Skeletal muscle satellite cell (primary cell): ENCODE results near the gene NRBF2.
A peak's percentile ranks its signal among the peaks of the same experiment; 100 is the strongest.

Source experiments
- H3K27me3 ChIP-seq: 2 replicates; pipeline ENCODE4 v1.7.0; 2013; ENCODE audit warnings: low read length; ENCODE audit not compliant: control insufficient read depth, insufficient read depth
- H3K36me3 ChIP-seq: 2 replicates; pipeline ENCODE4 v1.7.0; 2013; ENCODE audit warnings: mild to moderate bottlenecking, control low read depth, low read length; ENCODE audit not compliant: insufficient read depth
- H3K4me1 ChIP-seq: 2 replicates; pipeline ENCODE4 v1.7.0; 2013; ENCODE audit warnings: low read length; ENCODE audit not compliant: control insufficient read depth, insufficient read depth
- H3K4me2 ChIP-seq: 2 replicates; pipeline ENCODE4 v1.7.0; 2013; ENCODE audit warnings: mild to moderate bottlenecking, low read length
- H3K4me3 ChIP-seq: 2 replicates; pipeline ENCODE4 v1.7.0; 2013; ENCODE audit warnings: low read length
- H3K9ac ChIP-seq: 2 replicates; pipeline ENCODE4 v1.7.0; 2013; ENCODE audit warnings: mild to moderate bottlenecking, low read depth, low read length, moderate library complexity
- H3K9me3 ChIP-seq: replicated peaks from 2 replicates; pipeline ENCODE4 v1.7.0; 2013; ENCODE audit warnings: mild to moderate bottlenecking, control low read depth, low read length

NRBF2 gene

DNA sequence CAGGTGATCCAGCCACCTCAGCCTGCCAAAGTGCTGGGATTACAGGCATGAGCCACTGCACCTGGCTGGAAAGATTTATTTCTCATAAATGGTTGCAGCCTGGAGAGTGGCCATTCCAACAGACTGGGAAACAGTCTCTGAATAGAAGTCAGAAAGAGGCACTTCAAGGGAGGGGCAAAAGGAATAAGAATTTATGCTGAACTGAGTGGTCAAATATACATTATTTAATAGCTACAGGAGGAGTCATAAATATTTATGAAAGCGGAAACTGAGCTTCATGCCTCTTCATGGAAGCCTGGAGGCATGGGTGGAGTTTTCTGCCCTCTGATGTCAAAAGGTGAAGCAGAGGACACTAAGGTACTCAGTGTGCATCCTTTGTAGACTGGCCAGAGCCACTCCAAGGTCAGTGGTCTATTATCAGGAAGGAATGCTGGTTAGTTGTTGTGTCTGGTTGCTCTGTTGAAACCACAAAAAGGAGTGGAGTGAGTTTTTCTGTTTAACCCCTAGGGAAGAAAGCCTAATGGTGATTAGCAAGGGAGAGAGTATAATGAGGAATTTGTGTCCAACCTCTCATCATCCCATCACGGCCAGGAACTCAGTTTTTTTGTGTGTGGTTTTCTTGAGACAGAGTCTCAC, 9.3 kb upstream of the NRBF2 start:
- Histone ChIP-seq H3K4me2 (no peak overlapping the region), H3K4me1 (peaks cover 10% of the 10 kb centered on the region), H3K4me3 (no peak overlapping the region), H3K9ac (no peak overlapping the region), H3K27me3 (no peaks in the 10 kb centered on the region), H3K9me3 (no peaks in the 10 kb centered on the region), H3K36me3 (no peaks in the 10 kb centered on the region)

DNA sequence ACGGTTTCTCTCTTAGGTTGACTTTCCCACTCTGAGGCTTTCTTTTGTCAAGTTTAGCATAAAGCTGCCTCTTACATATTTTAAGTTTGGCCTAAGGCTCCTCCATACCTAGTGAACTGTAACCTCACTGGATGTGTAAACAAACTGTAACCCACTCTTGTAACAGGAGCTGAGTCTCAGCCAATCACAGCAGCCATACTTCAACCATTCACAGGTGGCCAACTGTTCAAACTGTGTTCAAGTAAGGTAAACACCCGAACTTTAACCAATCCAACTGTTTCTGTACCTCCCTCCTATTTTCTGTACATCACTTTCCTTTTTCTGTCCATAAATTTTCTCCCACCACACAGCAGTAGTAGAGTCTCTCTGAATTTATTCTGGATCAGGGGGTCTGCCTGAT, 7.7 kb upstream of the NRBF2 start:
- Histone ChIP-seq H3K4me1 (peaks cover 7% of the 10 kb centered on the region), H3K9ac (no peak overlapping the region), H3K36me3 (no peaks in the 10 kb centered on the region), H3K27me3 (no peaks in the 10 kb centered on the region), H3K4me3 (no peak overlapping the region), H3K4me2 (no peak overlapping the region), H3K9me3 (no peaks in the 10 kb centered on the region)

DNA sequence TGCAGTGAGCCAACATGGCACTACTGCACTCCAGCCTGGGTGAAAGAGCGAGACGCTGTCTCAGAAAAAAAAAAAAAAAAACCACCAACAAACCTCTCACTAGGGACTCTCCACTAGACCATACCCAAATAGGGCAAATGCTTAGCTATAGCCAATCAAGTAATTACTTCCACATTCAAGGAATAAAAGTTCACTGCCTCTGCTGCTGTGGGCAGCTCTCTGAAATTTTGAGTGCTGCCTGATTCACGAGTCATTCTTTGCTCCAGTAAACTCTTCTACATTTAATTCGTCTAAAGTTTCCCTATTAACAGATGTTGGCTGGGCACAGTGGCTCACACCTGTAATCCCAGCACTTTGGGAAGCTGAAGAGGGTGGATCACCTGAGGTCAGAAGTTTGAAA, 4.7 kb upstream of the NRBF2 start:
- Histone ChIP-seq H3K4me2 (no peak overlapping the region), H3K27me3 (no peaks in the 10 kb centered on the region), H3K9me3 (no peaks in the 10 kb centered on the region), H3K36me3 (no peaks in the 10 kb centered on the region), H3K4me1 (peaks cover 5% of the 10 kb centered on the region), H3K4me3 (no peak overlapping the region), H3K9ac (no peak overlapping the region)

DNA sequence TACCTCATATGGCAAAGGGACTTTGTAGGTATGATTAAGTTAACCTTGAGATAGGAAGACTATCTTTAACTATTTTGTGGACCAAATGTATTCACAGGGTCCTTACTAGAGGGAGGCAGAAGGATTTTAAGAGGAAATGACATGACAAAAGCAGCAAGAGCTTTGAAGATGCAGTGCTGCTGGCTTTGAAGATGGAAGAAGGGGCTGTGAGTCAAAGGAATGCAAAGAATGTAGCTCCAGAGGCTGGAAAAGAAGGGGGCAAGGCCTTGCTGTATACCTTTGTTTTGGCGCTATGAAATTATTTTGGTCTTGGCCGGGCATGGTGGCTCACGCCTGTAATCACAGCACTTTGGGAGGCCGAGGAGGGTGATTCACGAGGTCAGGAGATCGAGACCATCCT, 3.2 kb upstream of the NRBF2 start:
- no peaks in the 10 kb centered on the region for H3K9me3 ChIP-seq
- no peaks in the 10 kb centered on the region for H3K27me3 ChIP-seq
- H3K4me3 ChIP-seq: no peak overlapping the region
- no peak overlapping the region for H3K4me2 ChIP-seq
- no peaks in the 10 kb centered on the region for H3K36me3 ChIP-seq
- no peak overlapping the region for H3K9ac ChIP-seq
- H3K4me1 ChIP-seq: peaks cover 5% of the 10 kb centered on the region

DNA sequence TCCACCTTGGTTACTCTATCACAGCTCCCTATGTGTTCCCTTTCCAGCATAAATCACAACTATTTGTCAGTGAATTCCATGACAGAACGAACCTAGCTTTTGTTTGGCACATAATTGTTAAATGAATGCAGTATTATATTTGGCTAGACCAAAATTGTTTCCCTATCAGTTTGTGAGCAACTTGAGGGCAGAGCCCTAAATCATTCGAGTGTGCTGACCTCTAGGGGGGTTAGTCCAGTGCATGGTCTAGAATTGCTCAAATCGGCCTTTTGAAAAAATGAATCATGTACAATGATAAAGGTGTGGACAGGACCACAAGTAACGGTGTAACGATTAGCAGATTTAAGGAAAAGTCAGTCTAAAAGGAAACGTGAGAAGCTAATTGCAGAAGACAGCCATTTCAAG, 475 bp upstream of the NRBF2 start:
- Histone ChIP-seq H3K27me3 (no peaks in the 10 kb centered on the region), H3K9me3 (no peaks in the 10 kb centered on the region), H3K9ac (peak overlapping the region; percentile 17), H3K4me1 (peaks cover 5% of the 10 kb centered on the region), H3K4me2 (peak overlapping the region; percentile 81), H3K36me3 (no peaks in the 10 kb centered on the region), H3K4me3 (peak overlapping the region; percentile 92)

DNA sequence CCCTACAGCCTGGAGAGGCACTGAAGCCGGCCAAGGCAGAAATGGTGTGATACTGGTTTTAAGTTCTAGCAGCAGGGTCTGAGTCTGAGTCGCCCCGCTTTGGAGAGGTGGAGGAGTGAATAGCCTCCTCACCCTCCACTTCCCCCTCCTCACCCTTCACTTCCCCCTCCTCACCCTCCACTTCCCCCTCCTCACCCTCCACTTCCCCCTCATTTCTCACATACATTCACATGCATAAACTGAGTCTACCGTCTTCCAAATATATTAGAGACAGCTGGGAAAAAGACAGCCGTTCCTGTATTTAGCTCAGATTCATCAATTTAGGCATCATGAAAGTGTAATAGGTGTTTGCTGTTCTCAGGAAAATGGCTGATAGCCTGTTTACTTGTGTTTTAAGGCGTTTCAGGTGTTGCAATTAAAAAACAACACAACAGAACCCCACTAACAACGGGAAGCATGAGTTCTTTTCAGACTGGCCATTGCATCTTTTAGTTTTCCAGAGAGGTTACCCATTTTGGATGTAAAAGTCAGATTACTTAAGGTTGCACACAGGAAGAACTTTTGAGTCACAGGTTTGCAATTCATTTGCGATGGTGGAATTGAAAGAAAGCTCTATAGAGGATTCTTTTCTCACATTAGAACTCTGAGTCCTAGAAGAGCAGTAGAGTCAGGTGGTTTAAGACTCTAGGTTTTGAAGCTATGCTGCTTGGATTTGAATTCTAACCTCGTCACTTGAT, 861 bp downstream of the NRBF2 start:
- no peaks in the 10 kb centered on the region for H3K27me3 ChIP-seq
- H3K9me3 ChIP-seq: no peaks in the 10 kb centered on the region
- peak overlapping the region; percentile 92 for H3K4me3 ChIP-seq
- peaks cover 5% of the 10 kb centered on the region for H3K4me1 ChIP-seq
- peak overlapping the region; percentile 85 for H3K4me2 ChIP-seq
- H3K36me3 ChIP-seq: no peaks in the 10 kb centered on the region
- peak overlapping the region; percentile 98 for H3K9ac ChIP-seq

DNA sequence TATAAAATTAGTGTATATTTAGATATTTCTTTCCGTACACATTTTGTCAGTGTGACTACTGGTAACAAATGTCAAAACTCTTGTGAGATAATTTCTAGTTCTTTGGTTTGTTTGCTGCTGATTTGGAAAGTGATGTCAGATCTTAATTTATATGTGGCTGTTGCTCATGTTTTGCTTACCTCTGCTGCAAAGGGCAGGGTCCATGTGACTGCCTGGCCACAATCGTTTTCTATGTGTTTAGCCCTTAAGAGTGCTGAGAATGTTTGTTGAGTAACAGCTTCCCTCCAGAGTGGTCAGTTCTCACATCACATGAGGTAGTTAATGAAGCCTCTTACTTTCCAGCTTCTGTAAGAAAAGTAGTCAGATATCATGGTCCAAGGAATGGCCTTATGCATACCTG, 4.2 kb downstream of the NRBF2 start:
- H3K9ac ChIP-seq: no peak overlapping the region
- H3K4me1 ChIP-seq: peaks cover 5% of the 10 kb centered on the region

DNA sequence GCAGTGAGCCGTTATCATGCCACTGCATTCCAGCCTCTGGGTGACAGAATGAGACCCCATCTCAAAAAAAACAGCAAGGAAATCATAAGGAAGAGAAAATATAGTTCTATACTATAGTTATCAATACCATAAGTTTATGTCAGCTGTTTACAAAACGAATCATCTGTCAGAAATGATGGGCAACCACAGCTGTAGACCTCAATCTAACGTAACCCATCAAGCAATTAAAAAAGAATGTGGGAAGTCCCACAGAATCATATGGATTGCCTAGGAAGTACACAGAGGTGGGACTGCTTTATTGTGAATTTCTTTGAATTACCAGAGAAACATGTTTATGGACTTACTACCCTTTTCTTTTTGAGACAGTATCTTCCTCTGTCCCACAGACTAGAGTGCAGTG, 6.9 kb downstream of the NRBF2 start:
- Histone ChIP-seq H3K9ac (no peak overlapping the region), H3K4me3 (no peak overlapping the region), H3K4me2 (no peak overlapping the region), H3K9me3 (no peaks in the 10 kb centered on the region), H3K27me3 (no peaks in the 10 kb centered on the region), H3K36me3 (no peaks in the 10 kb centered on the region), H3K4me1 (no peaks in the 10 kb centered on the region)

More for the DNA sequence above, 4.2 kb downstream of the NRBF2 start:
- no peaks in the 10 kb centered on the region for H3K27me3 ChIP-seq
- no peaks in the 10 kb centered on the region for H3K36me3 ChIP-seq
- H3K9me3 ChIP-seq: no peaks in the 10 kb centered on the region
- H3K4me2 ChIP-seq: no peak overlapping the region
- no peak overlapping the region for H3K4me3 ChIP-seq

DNA sequence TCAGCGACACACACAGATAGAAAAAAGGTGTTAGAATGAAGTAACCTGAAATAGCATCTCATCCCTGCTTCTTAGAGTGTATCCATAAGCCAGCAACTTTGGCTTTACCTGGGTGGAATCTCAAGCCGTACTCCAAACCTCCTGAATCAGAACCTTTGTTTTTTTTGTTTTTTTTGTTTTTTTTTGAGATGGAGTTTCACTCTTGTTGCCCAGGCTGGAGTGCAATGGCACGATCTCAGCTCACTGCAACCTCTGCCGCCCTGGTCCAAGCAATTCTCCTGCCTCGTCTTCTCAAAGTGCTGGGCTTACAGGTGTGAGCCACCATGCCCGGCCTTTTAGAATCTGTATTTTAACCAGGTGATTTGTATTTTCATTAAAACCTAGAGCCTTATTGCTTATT, 9.0 kb downstream of the NRBF2 start:
- Histone ChIP-seq H3K36me3 (no peaks in the 10 kb centered on the region), H3K4me1 (peaks cover 4% of the 10 kb centered on the region), H3K27me3 (no peaks in the 10 kb centered on the region)

DNA sequence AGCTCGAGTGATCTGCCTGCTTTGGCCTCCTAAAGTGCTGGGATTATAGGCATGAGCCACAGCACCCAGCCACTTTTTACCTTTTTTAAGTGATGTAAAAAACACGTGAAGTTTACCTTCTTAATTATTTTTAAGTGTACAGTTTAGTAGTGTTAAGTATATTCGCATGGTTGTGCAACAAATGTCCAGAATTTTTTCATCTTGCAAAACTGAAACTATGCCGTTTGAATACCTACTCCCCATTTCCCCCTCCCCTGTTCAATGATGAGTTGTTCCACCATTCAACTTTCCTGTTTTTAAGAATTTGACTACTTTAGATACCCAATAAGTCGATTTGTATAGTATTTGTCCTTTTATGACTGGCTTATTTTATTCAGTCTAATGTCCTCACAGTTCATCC, 10.9 kb downstream of the NRBF2 start:
- H3K36me3 ChIP-seq: peaks cover 2% of the 10 kb centered on the region
- H3K4me1 ChIP-seq: peaks cover 4% of the 10 kb centered on the region
- H3K4me3 ChIP-seq: no peak overlapping the region
- no peaks in the 10 kb centered on the region for H3K9me3 ChIP-seq
- H3K4me2 ChIP-seq: no peak overlapping the region
- H3K9ac ChIP-seq: no peak overlapping the region
- H3K27me3 ChIP-seq: no peaks in the 10 kb centered on the region

More for the DNA sequence above, 9.0 kb downstream of the NRBF2 start:
- Histone ChIP-seq H3K9ac (no peak overlapping the region), H3K4me2 (no peak overlapping the region), H3K4me3 (no peak overlapping the region), H3K9me3 (no peaks in the 10 kb centered on the region)

DNA sequence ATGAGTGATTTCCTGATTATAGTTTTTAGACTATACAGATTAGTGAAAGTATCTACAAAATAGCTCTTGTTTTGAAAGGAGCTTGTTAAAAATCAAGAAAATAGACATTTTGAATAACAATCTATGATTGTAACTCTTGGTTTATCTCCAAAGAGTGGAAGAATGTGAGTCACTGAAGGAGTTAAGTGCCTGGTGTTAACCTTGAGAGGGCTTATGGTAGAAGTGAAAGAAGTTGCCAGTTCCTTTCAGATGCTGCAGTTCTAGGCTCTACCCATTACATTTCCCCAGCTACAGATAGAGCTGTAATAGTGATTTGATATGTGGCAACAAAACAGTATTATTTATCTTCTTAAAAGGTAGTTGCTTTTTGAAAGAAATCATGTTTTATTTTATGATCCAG, 12.7 kb downstream of the NRBF2 start:
- H3K4me1 ChIP-seq: peaks cover 4% of the 10 kb centered on the region
- H3K4me2 ChIP-seq: peak overlapping the region; percentile 23
- no peaks in the 10 kb centered on the region for H3K27me3 ChIP-seq
- H3K36me3 ChIP-seq: peaks cover 9% of the 10 kb centered on the region
- H3K9me3 ChIP-seq: no peaks in the 10 kb centered on the region
- H3K9ac ChIP-seq: no peak overlapping the region
- H3K4me3 ChIP-seq: no peak overlapping the region

DNA sequence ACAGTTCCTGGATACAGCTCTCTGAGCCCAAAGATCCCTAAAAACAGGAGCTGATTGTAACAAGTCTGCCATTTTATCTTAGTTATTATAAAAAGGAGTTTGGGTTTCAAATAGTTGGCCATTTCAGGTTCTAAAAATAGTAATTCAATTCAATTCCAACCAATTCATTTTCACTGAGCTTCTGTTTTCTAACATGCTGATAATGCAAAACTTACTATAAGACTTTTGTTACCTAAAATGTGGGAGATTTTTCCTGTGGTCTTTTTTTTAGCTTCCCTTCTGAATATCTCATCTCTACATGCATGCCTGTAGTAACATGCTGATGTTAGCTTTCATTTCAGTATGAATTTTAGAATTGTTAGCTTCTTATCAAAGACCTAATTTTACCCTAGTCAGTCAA, 13.4 kb downstream of the NRBF2 start:
- no peak overlapping the region for H3K4me2 ChIP-seq
- H3K9ac ChIP-seq: no peak overlapping the region
- H3K27me3 ChIP-seq: no peaks in the 10 kb centered on the region
- peaks cover 4% of the 10 kb centered on the region for H3K4me1 ChIP-seq
- H3K9me3 ChIP-seq: no peaks in the 10 kb centered on the region
- no peak overlapping the region for H3K4me3 ChIP-seq
- H3K36me3 ChIP-seq: peaks cover 16% of the 10 kb centered on the region
